ENCODE measurements around the gene GRHL3. TPM values are rescaled to one million over a fixed set of nuclear protein-coding genes. Genes with fewer than 3 reads are reported as not detected.

Gene GRHL3
- polyA plus RNA-seq, 1 experiment, result 0.04 TPM

GRCh38 chr1:24390924-24391782 lies 72.0 kb downstream of the GRHL3 start:
- peak; percentile 99 for TF ChIP-seq CTCF (IDR thresholded peaks at IDR 0.05; ENCODE audit: low read depth, low read length)
- Histone ChIP-seq H3K4me3 (ENCODE audit: low read depth, low read length) (no peak overlapping the region), H3K27ac (ENCODE audit: low read depth, low read length) (no peak overlapping the region), H3K9me3 (ENCODE audit: control insufficient read depth, insufficient read depth, low read length) (no peaks in the 10 kb centered on the region), H3K27me3 (ENCODE audit: control insufficient read depth, insufficient read depth, low read length) (no peaks in the 10 kb centered on the region)
- DNase-seq (ENCODE audit: low read depth, low spot score), result peak; percentile 73
- ChIA-PET CTCF (interaction anchor here (0.6 to 7.2 kb wide), 83 partner anchors 9 to 444 kb away, joined by 3 to 659 read pairs (median 5); partner anchors contain the start of genes IFNLR1, NIPAL3 and STPG1), POLR2A (interaction anchor here (1.5 kb wide), 1 partner anchor 189 kb away, joined by 7 read pairs; no protein-coding TSS in a partner anchor)

- Histone ChIP-seq H3K4me3 (ENCODE audit: low read depth, low read length) (no peak overlapping the region), H3K27me3 (ENCODE audit: control insufficient read depth, insufficient read depth, low read length) (no peaks in the 10 kb centered on the region), H3K9me3 (ENCODE audit: control insufficient read depth, insufficient read depth, low read length) (no peaks in the 10 kb centered on the region), H3K27ac (ENCODE audit: low read depth, low read length) (no peak overlapping the region)
- DNase-seq (ENCODE audit: low read depth, low spot score), result no peak
- ChIA-PET POLR2A (interaction anchor here (0.6 to 1.8 kb wide), 3 partner anchors 190 to 201 kb away, joined by 3 to 7 read pairs (median 4); no protein-coding TSS in a partner anchor), CTCF (interaction anchor here (0.6 to 7.2 kb wide), 54 partner anchors 8 to 443 kb away, joined by 3 to 659 read pairs (median 6); partner anchors contain the start of genes IFNLR1 and NIPAL3)
- TF ChIP-seq CTCF (IDR thresholded peaks at IDR 0.05; ENCODE audit: low read depth, low read length), result peak; percentile 83
These were observed 72.9 kb downstream of the GRHL3 start for GRCh38 chr1:24391882-24392603.

- no peaks in the 10 kb centered on the region for H3K9me3 ChIP-seq (ENCODE audit: control insufficient read depth, insufficient read depth, low read length)
- H3K4me3 ChIP-seq (ENCODE audit: low read depth, low read length), result no peak overlapping the region
- ChIA-PET CTCF (interaction anchor here (0.7 to 7.2 kb wide), 27 partner anchors 10 to 321 kb away, joined by 3 to 659 read pairs (median 8); no protein-coding TSS in a partner anchor), POLR2A (interaction anchor here (0.6 to 1.8 kb wide), 3 partner anchors 24 to 299 kb away, joined by 3 to 6 read pairs (median 4); no protein-coding TSS in a partner anchor)
- no peak for TF ChIP-seq CTCF (IDR thresholded peaks at IDR 0.05; ENCODE audit: low read depth, low read length)
- no peaks in the 10 kb centered on the region for H3K27me3 ChIP-seq (ENCODE audit: control insufficient read depth, insufficient read depth, low read length)
- H3K27ac ChIP-seq (ENCODE audit: low read depth, low read length), result no peak overlapping the region
- no peak for DNase-seq (ENCODE audit: low read depth, low spot score)
These were observed 73.4 kb downstream of the GRHL3 start for GRCh38 chr1:24392604-24392946.

GRCh38 chr1:24392982-24393650 lies 74.0 kb downstream of the GRHL3 start:
- TF ChIP-seq CTCF (IDR thresholded peaks at IDR 0.05; ENCODE audit: low read depth, low read length), result no peak
- CTCF ChIA-PET, result interaction anchor here (0.6 to 7.2 kb wide), 29 partner anchors 12 to 322 kb away, joined by 3 to 659 read pairs (median 3); partner anchors contain the start of gene NIPAL3
- DNase-seq (ENCODE audit: low read depth, low spot score), result no peak
- H3K27me3 ChIP-seq (ENCODE audit: control insufficient read depth, insufficient read depth, low read length), result no peaks in the 10 kb centered on the region
- POLR2A ChIA-PET, result interaction anchor here (0.6 to 1.8 kb wide), 9 partner anchors 16 to 300 kb away, joined by 3 to 6 read pairs (median 3); no protein-coding TSS in a partner anchor
- H3K27ac ChIP-seq (ENCODE audit: low read depth, low read length), result no peak overlapping the region
- H3K9me3 ChIP-seq (ENCODE audit: control insufficient read depth, insufficient read depth, low read length), result no peaks in the 10 kb centered on the region
- no peak overlapping the region for H3K4me3 ChIP-seq (ENCODE audit: low read depth, low read length)
